Activated CD4-positive, CD25-positive, alpha-beta regulatory T cell treated with anti-CD3 and anti-CD28 coated beads, Interleukin-2, amount 50 U/mL, for 16 hours (primary cell): ENCODE data around the gene AGK.

Experiments
- DNase-seq: peaks from one replicate; pipeline ENCODE4 v3.0.0-alpha.2; 2020; ENCODE audit warnings: low read depth, low spot score

AGK gene

GRCh38 chr7:141704112-141704511, 152.9 kb downstream of the AGK start:
- no peak for DNase-seq

- no peak for DNase-seq
Observed at GRCh38 chr7:141704741-141705140, 153.5 kb downstream of the AGK start.
